Activated CD4-positive, alpha-beta T cell treated with anti-CD3 and anti-CD28 coated beads for 36 hours (primary cell): ENCODE measurements around the gene BEST3. TPM values are rescaled to one million over a fixed set of nuclear protein-coding genes. Genes with fewer than 3 reads are reported as not detected.

Experiments used
- ATAC-seq: fragments of 200-7000 bp; cut with Tn5 transposase; one replicate; pipeline ENCODE4 v1.10.0; 2021; ENCODE audit warnings: mild to moderate bottlenecking, moderate library complexity
- CTCF ChIA-PET: fragments of 350-600 bp; sonication (Branson Sonifier 250); formaldehyde crosslinking; loops from one replicate; lab custom pipeline; 2021; ENCODE audit warnings: antibody characterized with exemption; lab: Charles Lee
- POLR2A ChIA-PET: fragments of 350-600 bp; sonication (Branson Sonifier 250); formaldehyde crosslinking; loops from one replicate; lab custom pipeline; 2021; ENCODE audit warnings: antibody characterized with exemption, inconsistent platforms; lab: Charles Lee
- DNase-seq: peaks from one replicate; pipeline ENCODE4 v3.0.0-alpha.2; 2020
- H3K27ac Mint-ChIP-seq: one replicate; pipeline ENCODE4 v1.8.0; 2021; ENCODE audit warnings: mixed read lengths
- H3K27me3 Mint-ChIP-seq: one replicate; pipeline ENCODE4 v1.8.0; 2021; ENCODE audit warnings: mixed read lengths
- H3K36me3 Mint-ChIP-seq: one replicate; pipeline ENCODE4 v1.8.0; 2021; ENCODE audit warnings: low read depth, mixed read lengths
- H3K4me1 Mint-ChIP-seq: one replicate; pipeline ENCODE4 v1.8.0; 2021; ENCODE audit warnings: mixed read lengths
- H3K4me3 Mint-ChIP-seq: one replicate; pipeline ENCODE4 v1.8.0; 2021; ENCODE audit warnings: mild to moderate bottlenecking, moderate library complexity, mixed read lengths
- H3K9me3 Mint-ChIP-seq: one replicate; pipeline ENCODE4 v1.8.0; 2021; ENCODE audit warnings: low read depth, mixed read lengths
- intact Hi-C, 2 experiments: fragments of 100-400 bp; cut with DNase I in 1 of 2; cut with micrococcal nuclease in 1 of 2; formaldehyde crosslinking; loops; one replicate each; pipeline versions ENCODE4 v1.14.2 to v1.15.1; 2022 to 2024; cut with DNase I, micrococcal nuclease
- total RNA-seq, 2 experiments: library from RNA; stranded (reverse); gene quantifications; one replicate each; pipeline ENCODE4 v1.2.3, GENCODE V29; 2021

Gene BEST3
- total RNA-seq, 2 experiments from 2014 or later: not detected

- ChIA-PET CTCF (interaction anchor here (0.7 kb wide), 1 partner anchor 12 kb away, joined by 3 read pairs; no protein-coding TSS in a partner anchor), POLR2A (interaction anchor here (0.6 to 0.7 kb wide), 2 partner anchors 11 to 157 kb away, joined by 3 to 5 read pairs; no protein-coding TSS in a partner anchor)
- intact Hi-C loops: no loop called here
- no peaks in the 10 kb centered on the region for H3K9me3 Mint-ChIP-seq
- no peak overlapping the region for H3K4me3 Mint-ChIP-seq
- H3K4me1 Mint-ChIP-seq: no peaks in the 10 kb centered on the region
- H3K27ac Mint-ChIP-seq: no peak overlapping the region
- DNase-seq: no peak
- no peaks in the 10 kb centered on the region for H3K36me3 Mint-ChIP-seq
- ATAC-seq: no peak
- H3K27me3 Mint-ChIP-seq: peaks cover 8% of the 10 kb centered on the region
Measured at GRCh38 chr12:69714542-69714941, 15.4 kb upstream of the BEST3 start.

DNA sequence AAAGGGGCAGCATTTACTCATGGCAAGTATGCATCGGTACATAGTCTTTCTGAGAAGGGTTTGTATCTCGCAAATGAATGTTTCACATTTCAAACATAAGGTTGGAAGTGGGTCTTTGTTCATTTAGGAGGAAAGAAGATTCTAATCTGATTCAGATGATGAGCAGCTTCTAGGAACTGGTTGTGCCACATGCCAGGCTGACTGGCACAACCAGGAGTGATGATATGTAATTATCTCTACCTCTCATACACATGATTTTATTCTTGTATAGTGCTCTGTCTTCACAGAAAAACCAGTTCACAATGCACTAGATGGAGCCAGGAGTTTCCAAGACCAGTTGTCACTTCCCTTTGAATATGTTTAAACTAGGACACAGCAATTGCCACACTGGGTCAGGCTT is 13.7 kb upstream of the BEST3 start:
- Mint-ChIP-seq H3K36me3 (no peaks in the 10 kb centered on the region), H3K9me3 (no peaks in the 10 kb centered on the region), H3K4me1 (no peaks in the 10 kb centered on the region), H3K27me3 (peaks cover 11% of the 10 kb centered on the region), H3K27ac (no peak overlapping the region), H3K4me3 (no peak overlapping the region)
- ATAC-seq: no peak
- intact Hi-C loops: no loop called here
- POLR2A ChIA-PET: no interaction called here
- DNase-seq: no peak
- CTCF ChIA-PET: no interaction called here

DNA sequence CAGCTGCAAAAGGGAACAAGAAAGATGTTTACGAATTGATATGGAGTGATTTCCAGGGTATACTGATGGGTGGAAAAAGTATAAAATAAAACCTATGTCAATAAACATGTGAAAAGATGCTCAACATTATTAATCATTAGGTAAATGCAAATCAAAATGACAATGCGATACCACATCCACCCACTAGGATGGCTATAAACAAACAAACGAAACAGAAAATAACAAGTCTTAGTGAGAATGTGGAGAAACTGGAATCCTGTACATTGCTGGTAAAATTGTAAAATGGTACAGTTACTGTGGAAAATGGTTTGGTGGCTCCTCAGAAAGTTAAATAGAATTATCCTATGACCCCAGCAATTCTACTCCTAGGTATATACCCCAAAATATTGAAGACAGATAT is 9.5 kb upstream of the BEST3 start:
- DNase-seq (no peak), ATAC-seq (no peak)
- intact Hi-C loops: no loop called here
- ChIA-PET CTCF (no interaction called here), POLR2A (no interaction called here)
- Mint-ChIP-seq H3K4me3 (no peak overlapping the region), H3K9me3 (no peaks in the 10 kb centered on the region), H3K4me1 (no peaks in the 10 kb centered on the region), H3K27ac (no peak overlapping the region), H3K27me3 (peaks cover 21% of the 10 kb centered on the region), H3K36me3 (no peaks in the 10 kb centered on the region)

DNA sequence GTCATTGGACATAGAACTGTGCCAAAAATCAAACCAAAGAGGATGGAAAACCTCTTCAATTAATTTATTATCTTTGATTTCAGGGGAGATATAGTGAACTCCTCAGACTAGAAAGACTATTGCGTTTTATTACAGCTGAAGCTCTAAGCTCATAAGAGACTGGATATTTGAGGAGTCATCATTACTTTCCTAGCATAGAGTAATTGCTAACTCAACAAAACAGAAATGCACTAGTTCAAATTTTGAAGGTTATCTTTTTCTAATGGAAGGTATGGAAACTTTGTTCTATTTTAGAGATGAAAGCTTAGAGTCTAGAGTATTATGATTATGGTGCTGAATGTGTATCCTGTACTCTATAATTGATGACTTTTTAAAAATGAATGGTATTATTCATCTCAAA is 5.3 kb upstream of the BEST3 start:
- H3K27ac Mint-ChIP-seq: no peak overlapping the region
- H3K4me3 Mint-ChIP-seq: no peak overlapping the region
- H3K9me3 Mint-ChIP-seq: no peaks in the 10 kb centered on the region
- H3K27me3 Mint-ChIP-seq: peaks cover 20% of the 10 kb centered on the region
- ChIA-PET POLR2A (interaction anchor here (0.6 kb wide), 1 partner anchor 10 kb away, joined by 3 read pairs; no protein-coding TSS in a partner anchor), CTCF (no interaction called here)
- ATAC-seq (no peak), DNase-seq (no peak)
- H3K4me1 Mint-ChIP-seq: no peaks in the 10 kb centered on the region
- intact Hi-C loops: no loop called here
- no peaks in the 10 kb centered on the region for H3K36me3 Mint-ChIP-seq

DNA sequence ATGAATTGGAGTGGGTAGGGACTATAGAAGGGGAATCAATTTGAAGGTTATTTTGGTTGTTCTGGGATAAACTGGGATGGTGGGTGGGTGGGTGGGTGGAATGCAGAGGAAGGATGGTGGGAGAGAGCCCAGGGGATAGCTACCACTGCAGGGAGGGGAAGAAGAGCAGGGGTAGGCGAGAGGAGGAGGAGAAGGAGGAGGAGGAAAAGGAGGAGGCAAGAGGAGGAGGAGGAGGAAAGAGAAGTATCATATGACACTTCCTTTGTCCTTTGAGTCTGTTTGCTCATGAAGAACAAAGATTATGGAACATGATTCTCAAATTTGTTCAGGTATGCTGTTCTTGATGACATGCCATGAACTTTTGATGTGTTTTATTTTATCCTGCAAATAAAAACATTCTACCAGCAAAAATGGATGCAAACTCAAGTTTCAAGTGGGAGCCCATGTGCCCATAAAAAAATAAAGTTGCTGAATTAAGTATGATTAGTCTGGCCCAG is 4.1 kb upstream of the BEST3 start:
- CTCF ChIA-PET: no interaction called here

DNA sequence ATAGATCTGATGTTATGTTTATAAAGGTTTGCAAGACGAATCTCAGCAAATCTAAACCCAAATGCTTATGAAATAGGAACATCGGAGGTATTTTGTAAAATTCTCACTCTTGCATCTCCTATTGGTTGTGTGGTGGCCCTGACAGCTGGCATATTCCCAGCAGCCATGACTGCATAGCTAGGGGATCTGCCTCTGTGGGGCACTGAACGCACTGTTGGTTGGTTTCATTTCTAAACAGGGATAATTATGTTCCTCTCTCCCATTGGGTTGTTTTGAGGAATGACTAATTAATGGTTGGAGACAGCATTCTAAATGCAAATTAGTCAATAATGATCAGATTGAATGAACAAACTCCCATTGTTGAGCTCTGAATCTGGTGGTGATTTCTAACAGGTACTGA is 2.7 kb upstream of the BEST3 start:
- intact Hi-C loops: no loop called here
- POLR2A ChIA-PET: no interaction called here
- no peaks in the 10 kb centered on the region for H3K9me3 Mint-ChIP-seq
- H3K27ac Mint-ChIP-seq: no peak overlapping the region
- H3K4me1 Mint-ChIP-seq: no peaks in the 10 kb centered on the region
- no peaks in the 10 kb centered on the region for H3K36me3 Mint-ChIP-seq
- DNase-seq (no peak), ATAC-seq (no peak)
- no peak overlapping the region for H3K4me3 Mint-ChIP-seq
- H3K27me3 Mint-ChIP-seq: peaks cover 12% of the 10 kb centered on the region
- CTCF ChIA-PET: no interaction called here

More for the DNA sequence above, 4.1 kb upstream of the BEST3 start:
- no peak for DNase-seq
- H3K9me3 Mint-ChIP-seq: no peaks in the 10 kb centered on the region
- no peak overlapping the region for H3K4me3 Mint-ChIP-seq
- peaks cover 18% of the 10 kb centered on the region for H3K27me3 Mint-ChIP-seq
- ATAC-seq: no peak
- no peaks in the 10 kb centered on the region for H3K4me1 Mint-ChIP-seq
- intact Hi-C loops: no loop called here
- no peaks in the 10 kb centered on the region for H3K36me3 Mint-ChIP-seq
- H3K27ac Mint-ChIP-seq: no peak overlapping the region
- POLR2A ChIA-PET: no interaction called here

DNA sequence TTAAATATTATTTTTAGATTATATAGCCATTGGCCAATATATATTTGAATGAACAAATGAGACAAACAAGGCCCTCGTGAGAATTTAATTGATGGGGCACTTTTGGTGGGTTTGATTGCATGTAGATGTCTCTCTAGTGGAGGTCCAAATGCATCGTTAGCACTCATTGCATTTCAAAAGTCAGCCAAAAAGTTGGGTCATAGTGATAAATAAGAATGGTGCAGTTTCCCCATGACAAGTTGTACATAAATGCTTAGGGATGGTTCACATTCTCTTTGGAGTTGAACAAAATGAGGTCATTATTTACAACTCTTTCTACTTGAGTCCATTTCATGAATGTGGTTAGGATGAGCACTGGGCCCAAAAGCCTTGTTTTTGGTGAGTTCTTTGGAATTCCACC is 1.0 kb downstream of the BEST3 start:
- ChIA-PET CTCF (no interaction called here), POLR2A (no interaction called here)
- DNase-seq (no peak), ATAC-seq (no peak)
- Mint-ChIP-seq H3K27ac (no peak overlapping the region), H3K27me3 (peaks cover 6% of the 10 kb centered on the region), H3K9me3 (no peaks in the 10 kb centered on the region), H3K4me1 (no peaks in the 10 kb centered on the region), H3K4me3 (no peak overlapping the region), H3K36me3 (no peaks in the 10 kb centered on the region)
- intact Hi-C loops: no loop called here

DNA sequence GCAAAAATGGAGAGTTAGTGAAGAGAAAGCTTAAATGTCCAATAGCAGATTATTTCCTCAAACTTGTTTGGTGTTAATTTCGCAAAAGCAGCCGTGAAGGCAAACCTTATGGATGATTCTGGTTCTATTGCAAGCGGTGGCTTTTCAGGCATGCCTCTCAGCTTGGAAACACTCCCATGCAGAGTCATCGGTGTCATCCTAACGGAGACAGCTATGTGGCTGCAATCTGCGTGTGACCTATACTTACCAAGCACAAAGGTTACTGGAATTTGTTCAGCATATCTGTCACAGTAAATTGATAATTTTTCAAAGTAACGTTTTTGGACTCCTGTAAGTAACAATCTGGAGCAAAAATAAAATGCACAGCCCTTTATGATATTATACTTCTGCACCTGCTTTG is 5.0 kb downstream of the BEST3 start:
- no peaks in the 10 kb centered on the region for H3K36me3 Mint-ChIP-seq
- no peak overlapping the region for H3K27ac Mint-ChIP-seq
- H3K9me3 Mint-ChIP-seq: no peaks in the 10 kb centered on the region
- DNase-seq: no peak
- ChIA-PET CTCF (no interaction called here), POLR2A (no interaction called here)
- peaks cover 5% of the 10 kb centered on the region for H3K4me1 Mint-ChIP-seq
- H3K4me3 Mint-ChIP-seq: no peak overlapping the region
- no peak for ATAC-seq
- intact Hi-C loops: no loop called here
- peaks cover 4% of the 10 kb centered on the region for H3K27me3 Mint-ChIP-seq

DNA sequence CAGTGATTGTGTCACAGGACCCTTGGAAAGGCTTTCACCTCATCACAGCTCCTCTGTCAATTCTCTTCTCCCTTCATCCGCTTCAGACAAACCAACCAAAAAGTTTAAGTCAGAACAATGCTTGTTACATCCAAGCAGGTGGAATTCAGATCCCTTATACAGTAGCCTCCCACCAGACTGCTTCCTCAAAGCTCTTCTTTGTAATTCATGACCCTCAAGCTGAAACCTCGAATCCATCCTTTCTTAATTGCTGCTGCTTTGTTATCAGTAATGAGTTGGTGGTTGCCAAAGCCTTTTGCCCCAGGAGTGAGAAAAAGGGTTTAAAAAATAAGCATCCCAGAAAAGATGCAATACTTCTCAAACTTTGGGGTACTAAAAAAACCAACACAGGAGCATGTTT is 9.5 kb downstream of the BEST3 start:
- ChIA-PET CTCF (no interaction called here), POLR2A (no interaction called here)
- Mint-ChIP-seq H3K9me3 (no peaks in the 10 kb centered on the region), H3K36me3 (no peaks in the 10 kb centered on the region), H3K4me3 (no peak overlapping the region), H3K27me3 (peaks cover 8% of the 10 kb centered on the region), H3K4me1 (peaks cover 8% of the 10 kb centered on the region), H3K27ac (peak overlapping the region; percentile 5)
- intact Hi-C loops: no loop called here
- no peak for ATAC-seq
- no peak for DNase-seq

GRCh38 chr12:69688471-69689427 is 10.4 kb downstream of the BEST3 start:
- peak; percentile 88 for ATAC-seq
- Mint-ChIP-seq H3K4me1 (peaks cover 8% of the 10 kb centered on the region), H3K4me3 (no peak overlapping the region), H3K27ac (no peak overlapping the region), H3K9me3 (no peaks in the 10 kb centered on the region), H3K36me3 (no peaks in the 10 kb centered on the region), H3K27me3 (peaks cover 13% of the 10 kb centered on the region)
- intact Hi-C loops: no loop called here
- ChIA-PET CTCF (no interaction called here), POLR2A (no interaction called here)
- DNase-seq: peak; percentile 57

DNA sequence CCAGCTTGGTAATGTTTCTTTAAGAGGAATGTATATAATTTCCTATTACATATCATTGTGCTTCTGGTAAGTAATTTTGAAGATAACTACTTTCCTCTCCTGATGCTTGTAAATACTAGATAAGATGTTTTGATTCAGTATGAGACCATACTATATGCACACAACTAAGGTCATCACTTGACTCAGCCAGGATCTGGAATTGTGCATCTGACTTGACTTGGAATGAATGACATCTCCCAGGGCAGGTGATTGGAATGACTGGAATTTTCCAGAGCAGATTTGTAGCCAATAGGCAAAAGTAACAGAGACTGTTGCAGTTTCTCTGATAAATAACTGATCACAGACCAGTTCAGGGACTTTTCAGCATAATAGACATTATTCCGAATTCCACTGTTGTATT is 11.1 kb downstream of the BEST3 start:
- POLR2A ChIA-PET: no interaction called here
- no peak for ATAC-seq
- H3K4me1 Mint-ChIP-seq: peaks cover 8% of the 10 kb centered on the region

GRCh38 chr12:69687390-69687789 is 11.7 kb downstream of the BEST3 start:
- no peaks in the 10 kb centered on the region for H3K36me3 Mint-ChIP-seq
- ChIA-PET POLR2A (interaction anchor here (0.6 kb wide), 1 partner anchor 15 kb away, joined by 6 read pairs; no protein-coding TSS in a partner anchor), CTCF (no interaction called here)
- no peak for ATAC-seq
- H3K4me1 Mint-ChIP-seq: peaks cover 8% of the 10 kb centered on the region
- no peak overlapping the region for H3K27ac Mint-ChIP-seq
- no peak for DNase-seq
- H3K9me3 Mint-ChIP-seq: no peaks in the 10 kb centered on the region
- peaks cover 13% of the 10 kb centered on the region for H3K27me3 Mint-ChIP-seq
- intact Hi-C loops: no loop called here
- H3K4me3 Mint-ChIP-seq: no peak overlapping the region

More for the DNA sequence above, 11.1 kb downstream of the BEST3 start:
- no peak overlapping the region for H3K4me3 Mint-ChIP-seq
- intact Hi-C loops: no loop called here
- no peaks in the 10 kb centered on the region for H3K36me3 Mint-ChIP-seq
- CTCF ChIA-PET: no interaction called here
- DNase-seq: no peak
- H3K27ac Mint-ChIP-seq: no peak overlapping the region
- no peaks in the 10 kb centered on the region for H3K9me3 Mint-ChIP-seq
- H3K27me3 Mint-ChIP-seq: peaks cover 13% of the 10 kb centered on the region
